Measurements from ENCODE around the gene ZCCHC7.

- TF ChIP-seq, protein P1, sequence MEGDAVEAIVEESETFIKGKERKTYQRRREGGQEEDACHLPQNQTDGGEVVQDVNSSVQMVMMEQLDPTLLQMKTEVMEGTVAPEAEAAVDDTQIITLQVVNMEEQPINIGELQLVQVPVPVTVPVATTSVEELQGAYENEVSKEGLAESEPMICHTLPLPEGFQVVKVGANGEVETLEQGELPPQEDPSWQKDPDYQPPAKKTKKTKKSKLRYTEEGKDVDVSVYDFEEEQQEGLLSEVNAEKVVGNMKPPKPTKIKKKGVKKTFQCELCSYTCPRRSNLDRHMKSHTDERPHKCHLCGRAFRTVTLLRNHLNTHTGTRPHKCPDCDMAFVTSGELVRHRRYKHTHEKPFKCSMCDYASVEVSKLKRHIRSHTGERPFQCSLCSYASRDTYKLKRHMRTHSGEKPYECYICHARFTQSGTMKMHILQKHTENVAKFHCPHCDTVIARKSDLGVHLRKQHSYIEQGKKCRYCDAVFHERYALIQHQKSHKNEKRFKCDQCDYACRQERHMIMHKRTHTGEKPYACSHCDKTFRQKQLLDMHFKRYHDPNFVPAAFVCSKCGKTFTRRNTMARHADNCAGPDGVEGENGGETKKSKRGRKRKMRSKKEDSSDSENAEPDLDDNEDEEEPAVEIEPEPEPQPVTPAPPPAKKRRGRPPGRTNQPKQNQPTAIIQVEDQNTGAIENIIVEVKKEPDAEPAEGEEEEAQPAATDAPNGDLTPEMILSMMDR (IDR thresholded peaks at IDR 0.05; ENCODE audit: low read depth, low read length, poor library complexity, severe bottlenecking), result no peak
- TF ChIP-seq EZH2phosphoT487 (IDR thresholded peaks at IDR 0.05; ENCODE audit: borderline replicate concordance, low read length), result no peak
These were observed 264.9 kb downstream of the ZCCHC7 start for GRCh38 chr9:37385286-37385685.
